Measurements from ENCODE around the gene BRWD1.

DNA sequence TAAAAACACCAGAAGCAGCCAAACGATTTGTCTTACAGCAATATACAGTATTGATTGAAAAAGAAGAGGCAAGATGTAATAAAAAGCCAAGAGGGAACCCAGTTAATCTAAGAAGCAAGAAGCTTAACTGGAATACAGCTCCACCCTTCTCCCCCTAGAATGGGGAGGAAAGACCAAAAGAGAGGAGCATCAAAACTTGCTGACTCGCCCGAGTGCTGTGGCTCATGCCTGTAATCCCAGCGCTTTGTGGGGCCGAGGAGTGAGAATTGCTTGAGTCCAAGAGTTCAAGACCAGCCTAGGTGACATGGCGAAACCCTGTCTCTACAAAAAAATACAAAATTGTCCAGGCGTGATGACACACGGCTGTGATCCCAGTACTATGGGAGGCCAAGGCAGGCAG lies 32.2 kb downstream of the BRWD1 start:
- TF ChIP-seq, protein P1, sequence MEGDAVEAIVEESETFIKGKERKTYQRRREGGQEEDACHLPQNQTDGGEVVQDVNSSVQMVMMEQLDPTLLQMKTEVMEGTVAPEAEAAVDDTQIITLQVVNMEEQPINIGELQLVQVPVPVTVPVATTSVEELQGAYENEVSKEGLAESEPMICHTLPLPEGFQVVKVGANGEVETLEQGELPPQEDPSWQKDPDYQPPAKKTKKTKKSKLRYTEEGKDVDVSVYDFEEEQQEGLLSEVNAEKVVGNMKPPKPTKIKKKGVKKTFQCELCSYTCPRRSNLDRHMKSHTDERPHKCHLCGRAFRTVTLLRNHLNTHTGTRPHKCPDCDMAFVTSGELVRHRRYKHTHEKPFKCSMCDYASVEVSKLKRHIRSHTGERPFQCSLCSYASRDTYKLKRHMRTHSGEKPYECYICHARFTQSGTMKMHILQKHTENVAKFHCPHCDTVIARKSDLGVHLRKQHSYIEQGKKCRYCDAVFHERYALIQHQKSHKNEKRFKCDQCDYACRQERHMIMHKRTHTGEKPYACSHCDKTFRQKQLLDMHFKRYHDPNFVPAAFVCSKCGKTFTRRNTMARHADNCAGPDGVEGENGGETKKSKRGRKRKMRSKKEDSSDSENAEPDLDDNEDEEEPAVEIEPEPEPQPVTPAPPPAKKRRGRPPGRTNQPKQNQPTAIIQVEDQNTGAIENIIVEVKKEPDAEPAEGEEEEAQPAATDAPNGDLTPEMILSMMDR (IDR thresholded peaks at IDR 0.05; ENCODE audit: borderline replicate concordance, extremely low read depth, low read length, poor library complexity, severe bottlenecking): no peak
- TF ChIP-seq EZH2 (IDR thresholded peaks at IDR 0.05; ENCODE audit: borderline replicate concordance, low read depth, low read length, severe bottlenecking): no peak
